GM19468 (cell line): Measurements from ENCODE around the gene ZDHHC12.

Experiments used
- ATAC-seq: cut with Tn5 transposase; IDR thresholded peaks from one replicate; pipeline ENCODE4 v1.9.1; 2021; ENCODE audit warnings: mild to moderate bottlenecking, moderate library complexity, moderate number of reproducible peaks; ENCODE audit not compliant: unreplicated experiment; ENCODE audit errors: extremely low read depth

The ZDHHC12 gene, protein sequence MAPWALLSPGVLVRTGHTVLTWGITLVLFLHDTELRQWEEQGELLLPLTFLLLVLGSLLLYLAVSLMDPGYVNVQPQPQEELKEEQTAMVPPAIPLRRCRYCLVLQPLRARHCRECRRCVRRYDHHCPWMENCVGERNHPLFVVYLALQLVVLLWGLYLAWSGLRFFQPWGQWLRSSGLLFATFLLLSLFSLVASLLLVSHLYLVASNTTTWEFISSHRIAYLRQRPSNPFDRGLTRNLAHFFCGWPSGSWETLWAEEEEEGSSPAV

DNA sequence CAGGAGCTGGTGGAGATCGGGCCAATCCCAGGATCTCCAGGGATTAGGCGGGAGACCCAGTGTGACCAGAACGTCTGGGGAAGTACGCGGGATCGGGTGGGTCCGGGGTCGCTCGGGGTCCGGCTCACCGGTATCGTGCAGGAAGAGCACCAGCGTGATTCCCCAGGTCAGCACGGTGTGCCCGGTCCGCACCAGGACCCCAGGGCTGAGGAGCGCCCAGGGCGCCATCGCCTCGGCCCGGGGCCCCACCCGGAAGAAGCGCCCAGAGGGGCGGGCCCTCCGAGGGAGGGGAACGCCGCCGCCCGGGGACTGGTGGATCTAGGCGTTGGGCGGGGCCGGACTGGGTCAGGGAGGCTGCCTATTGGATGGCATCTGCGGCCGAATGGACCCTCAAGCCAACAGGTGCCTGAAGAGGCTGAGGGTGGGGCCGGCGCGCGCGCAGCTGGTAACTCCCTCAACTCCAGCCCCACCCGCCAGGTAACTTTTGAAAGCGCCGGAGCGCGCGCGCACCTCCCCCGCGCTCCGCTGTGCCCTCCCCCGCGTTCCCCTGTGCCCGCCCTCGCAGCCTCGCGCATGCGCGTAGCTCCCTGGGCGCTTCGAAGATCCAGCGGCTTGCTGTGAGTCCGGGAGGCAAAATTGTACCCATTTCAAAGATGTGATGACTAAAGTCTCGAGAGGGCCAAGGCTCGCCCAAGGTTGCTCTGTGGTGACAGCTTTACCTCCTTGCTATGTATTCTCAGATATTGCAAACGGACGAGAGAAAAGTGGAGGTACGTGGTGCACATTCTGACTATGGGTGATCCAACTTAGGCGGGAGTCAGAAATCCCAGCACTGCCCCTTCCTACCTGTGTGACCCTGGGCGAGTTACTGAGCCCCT is at the start of gene ZDHHC12:
TSS of gene ZDHHC12 (minus strand) at position 262 of the 878 bp plus-strand sequence. CDS start at position 228, 34 bp downstream.
- peak; percentile 93 for ATAC-seq

DNA sequence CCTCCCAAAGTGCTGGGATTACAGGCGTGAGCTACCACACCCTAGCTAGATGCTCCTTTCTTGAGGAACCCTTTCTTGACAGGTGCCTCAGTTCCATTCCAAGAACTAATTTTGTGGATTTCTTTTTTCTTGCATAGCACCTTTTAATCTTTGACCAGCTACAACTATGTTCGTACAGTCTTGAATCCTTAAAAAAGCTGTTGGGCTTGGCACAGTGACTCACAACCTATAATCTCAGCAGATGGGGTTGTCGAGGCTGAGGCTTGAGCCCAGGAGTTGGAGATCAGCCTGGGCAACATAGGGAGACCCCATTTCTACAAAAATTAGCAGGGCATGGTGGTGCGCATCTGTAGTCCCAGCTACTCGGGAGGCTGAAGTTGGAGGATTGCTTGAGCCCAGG is 49.1 kb upstream of the ZDHHC12 start:
- no peak for ATAC-seq

DNA sequence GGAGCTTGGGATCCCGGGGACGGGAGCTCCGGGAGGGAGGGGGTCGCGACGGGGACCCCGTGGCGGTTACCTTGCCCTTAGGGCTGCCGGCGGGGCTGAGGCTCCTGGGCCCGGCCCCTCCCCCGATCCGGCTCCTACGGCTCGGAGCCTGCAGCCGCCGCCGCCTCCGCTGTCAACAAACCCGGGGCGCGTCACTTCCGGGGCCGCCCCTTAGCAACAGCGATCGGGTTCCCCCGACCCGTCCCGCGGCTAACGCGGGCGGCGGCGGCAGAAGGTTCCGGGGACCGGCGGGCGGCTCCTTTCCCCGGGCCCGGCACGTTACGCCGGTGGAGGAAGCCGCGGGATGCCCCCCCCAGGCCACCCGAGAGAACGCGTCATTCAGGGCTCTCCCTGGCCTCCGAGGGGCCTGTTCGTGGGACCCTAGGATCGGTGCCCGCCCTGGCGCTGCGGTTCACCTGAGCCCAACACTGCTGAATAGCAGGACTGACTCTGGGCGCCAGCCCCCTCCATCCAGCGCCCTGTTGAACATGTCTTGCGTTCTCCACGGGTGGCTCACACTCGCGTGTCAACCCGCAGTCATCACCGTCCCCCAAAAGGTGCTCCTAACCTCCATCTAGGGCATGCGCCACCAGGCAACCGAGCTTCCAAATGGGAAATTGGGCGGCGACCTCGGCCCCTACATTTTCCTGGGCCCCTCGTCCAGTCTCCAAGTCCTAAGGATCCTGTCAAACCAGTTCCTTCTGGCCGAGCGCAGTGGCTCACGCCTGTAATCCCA is 48.0 kb upstream of the ZDHHC12 start, which contains the start of gene ZER1:
TSS of gene ZER1 (minus strand) at position 183 of the 775 bp plus-strand sequence. CDS start 16,362 bp downstream, outside the sequence.
- ATAC-seq, result peak; percentile 65

DNA sequence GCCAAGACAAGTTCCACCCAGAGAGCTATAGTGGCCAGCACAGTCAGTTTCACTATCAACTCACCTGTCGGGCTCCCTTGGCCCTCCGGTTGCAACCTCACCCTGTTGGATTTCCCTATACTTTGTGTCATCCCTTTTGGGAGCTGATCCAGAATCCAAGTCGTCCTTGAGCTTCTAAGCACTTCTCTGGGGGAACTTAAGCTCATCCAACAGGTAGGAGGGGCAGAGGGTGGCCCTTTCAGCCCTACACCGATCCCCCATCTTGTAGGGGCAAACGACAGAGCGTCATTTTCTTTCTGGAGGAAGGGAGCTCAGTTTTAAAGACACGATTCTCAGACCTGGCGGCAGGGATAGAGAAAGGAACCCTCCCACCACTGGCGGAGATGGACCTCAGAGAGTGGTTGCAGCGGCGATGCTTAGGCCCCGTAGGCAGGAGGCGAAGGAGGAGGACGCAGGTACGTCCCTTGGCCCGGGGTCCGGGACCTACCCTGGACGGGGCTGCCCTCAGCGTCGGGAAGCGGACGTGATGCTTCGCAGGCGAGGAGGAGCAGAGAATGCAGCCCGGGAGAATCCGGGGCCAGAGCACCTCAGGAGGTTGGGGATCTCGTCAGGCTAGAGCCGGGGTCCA is 47.3 kb upstream of the ZDHHC12 start:
- ATAC-seq, result no peak

DNA sequence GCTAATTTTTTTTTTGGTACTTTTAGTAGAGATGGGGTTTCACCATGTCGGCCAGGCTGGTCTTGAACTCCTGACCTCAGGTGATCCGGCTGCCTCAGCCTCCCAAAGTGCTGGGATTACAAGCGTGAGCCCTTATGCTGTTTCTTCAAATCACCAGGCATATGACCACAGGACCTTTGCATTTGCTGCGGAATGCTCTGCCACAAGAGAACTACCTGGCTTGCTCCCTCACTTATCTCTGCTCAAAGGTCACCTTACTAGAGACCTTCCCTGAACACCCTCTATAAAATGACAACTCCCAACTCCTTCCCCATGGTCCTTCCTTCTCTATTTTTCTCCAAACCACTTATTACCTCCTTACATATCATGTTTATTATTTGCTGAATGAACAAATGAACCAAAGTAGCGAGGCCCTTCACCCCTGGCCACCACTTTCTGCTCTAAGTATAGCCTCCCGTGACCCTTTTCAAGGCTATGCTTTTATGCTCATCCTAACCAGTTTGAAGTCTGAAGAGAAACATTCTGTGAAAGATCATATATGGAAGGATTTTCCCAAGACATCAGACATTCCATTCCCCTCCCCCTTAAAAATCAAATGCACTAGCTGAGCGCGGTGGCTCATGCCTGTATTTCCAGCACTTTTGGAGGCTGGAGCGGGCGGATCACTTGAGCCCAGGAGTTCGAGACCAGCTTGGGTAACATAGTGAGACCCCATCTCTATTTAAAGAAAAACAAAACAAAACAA is 46.5 kb upstream of the ZDHHC12 start:
- ATAC-seq, result no peak

DNA sequence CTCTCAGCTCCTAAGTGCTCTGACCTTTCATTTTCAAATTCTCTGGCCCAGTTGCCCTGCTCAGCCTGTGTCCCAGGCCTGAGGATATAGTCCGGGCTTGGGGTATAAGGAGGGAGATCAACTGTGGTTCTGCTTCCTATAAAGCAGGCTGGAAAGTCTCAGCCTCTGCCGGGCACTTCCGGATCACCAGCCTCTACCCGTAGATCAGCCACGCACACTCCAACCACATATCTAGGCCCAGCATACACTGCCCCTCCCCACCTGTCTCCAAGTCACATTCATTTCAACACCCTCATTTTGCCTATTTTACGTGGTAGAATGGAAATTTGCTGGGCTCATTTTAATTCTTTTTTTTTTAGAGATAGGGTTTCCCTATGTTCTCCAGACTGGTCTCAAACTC is 44.7 kb upstream of the ZDHHC12 start:
- no peak for ATAC-seq

DNA sequence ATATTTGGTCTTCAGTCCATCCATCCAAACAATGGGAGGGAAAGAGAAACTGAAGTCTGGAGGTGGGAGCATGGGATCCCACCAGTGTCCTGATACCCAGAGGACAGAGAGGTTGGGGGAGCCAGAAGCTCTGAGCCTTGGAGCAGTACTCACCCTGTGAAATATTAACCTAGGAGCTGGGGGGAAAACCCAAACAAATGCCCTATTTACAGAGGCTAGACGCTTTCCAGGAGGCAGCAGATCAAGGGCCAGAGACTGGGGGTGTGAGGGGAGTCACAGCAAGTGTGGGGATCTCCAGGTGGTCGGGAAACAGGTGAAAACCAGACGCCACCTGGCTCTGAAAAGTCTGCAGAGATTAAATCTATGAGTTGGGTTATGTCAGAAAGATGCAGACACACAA is 41.6 kb upstream of the ZDHHC12 start:
- ATAC-seq, result no peak

DNA sequence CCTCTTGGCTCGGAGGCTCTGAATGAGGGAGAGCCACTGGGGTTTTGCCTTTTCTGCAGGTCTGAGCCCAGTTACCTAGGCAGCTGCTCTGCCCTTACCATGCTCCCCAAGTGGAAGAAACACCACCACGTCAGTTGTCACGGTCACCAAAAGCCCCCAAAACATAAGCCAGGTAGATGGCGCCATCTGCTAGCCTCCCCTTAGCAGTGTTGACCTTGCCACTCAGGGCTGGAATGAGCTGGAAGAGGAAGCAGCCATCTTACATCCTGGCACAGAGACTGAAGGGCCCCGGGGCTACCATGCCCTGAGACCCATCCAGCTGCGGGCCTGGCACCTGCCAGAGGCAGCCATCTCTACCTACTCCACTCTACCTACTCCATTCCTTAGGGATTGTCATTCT is 40.4 kb upstream of the ZDHHC12 start:
- no peak for ATAC-seq

DNA sequence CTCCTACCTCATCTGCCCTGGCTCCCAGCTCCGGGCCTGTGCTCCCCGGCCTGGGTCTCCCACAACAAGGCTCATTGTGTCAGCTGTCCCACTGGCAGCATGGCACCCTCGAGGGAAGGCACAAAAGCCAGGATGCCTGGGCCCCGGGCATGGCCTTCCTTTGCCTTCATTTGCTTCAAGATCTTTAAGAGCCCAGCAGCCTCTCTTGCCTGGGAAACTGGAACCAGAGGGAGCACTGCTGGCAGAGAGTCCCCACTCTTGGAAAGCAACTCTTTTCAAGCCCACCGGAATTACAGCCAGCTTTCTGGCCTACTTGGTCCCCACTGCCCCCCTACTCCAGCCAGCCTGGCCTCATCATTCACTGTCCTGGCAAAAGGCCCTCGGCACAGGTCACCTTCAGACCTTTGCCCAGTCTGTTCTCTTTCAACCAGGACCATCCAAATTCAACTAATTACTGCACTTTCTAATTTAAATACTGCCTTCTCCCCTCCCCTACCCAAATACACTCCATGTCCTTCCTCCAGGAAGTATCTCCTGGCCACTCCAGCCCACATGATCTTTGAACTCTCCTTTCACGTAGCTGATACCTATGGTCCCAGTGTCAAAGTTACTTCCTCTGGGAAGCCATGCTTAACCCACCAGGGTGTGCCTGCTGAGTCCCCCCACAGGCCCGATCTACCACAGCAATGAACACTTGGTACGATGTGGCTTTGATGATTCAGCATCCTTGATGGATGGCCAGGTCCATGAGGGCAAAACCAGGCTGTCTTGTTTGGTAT is 38.9 kb upstream of the ZDHHC12 start:
- no peak for ATAC-seq

DNA sequence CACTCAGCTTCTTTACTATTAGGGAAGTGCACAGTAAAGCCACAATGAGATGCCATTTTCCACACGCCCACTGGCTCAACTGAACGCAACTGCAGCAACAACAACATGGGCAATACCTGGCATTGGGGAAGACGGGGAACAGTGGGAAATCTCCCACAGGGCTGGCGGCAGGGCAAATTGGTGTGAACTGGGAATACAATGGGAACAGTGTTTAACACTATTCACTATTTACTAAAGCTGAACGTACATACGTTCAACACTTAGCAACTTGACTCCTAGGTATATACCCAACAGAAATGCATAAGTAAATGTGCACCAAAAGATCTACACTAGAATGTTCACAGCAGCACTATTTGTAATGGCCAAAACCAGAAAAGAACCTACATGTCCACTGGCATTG is 33.7 kb upstream of the ZDHHC12 start:
- no peak for ATAC-seq

DNA sequence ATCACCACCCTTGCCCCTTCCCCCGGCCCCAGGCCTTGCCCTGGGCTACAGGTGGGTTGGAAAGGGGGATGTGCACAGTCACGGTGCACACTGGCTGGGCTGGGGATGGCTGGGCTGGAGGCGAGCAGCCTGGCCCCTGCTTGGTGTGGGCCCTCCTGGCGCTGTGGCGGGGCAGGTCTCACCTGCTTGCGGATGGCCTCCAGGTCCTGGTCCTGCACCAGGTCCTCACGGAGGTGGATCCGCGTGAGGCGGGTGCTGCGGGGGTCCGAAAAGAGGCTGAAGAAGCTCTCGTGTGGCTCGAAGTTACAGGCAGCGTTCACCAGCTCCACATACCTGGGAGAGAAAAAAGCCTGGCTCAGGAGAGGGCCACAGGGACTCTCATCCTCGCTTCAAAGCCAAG is 29.7 kb upstream of the ZDHHC12 start:
- ATAC-seq, result no peak

DNA sequence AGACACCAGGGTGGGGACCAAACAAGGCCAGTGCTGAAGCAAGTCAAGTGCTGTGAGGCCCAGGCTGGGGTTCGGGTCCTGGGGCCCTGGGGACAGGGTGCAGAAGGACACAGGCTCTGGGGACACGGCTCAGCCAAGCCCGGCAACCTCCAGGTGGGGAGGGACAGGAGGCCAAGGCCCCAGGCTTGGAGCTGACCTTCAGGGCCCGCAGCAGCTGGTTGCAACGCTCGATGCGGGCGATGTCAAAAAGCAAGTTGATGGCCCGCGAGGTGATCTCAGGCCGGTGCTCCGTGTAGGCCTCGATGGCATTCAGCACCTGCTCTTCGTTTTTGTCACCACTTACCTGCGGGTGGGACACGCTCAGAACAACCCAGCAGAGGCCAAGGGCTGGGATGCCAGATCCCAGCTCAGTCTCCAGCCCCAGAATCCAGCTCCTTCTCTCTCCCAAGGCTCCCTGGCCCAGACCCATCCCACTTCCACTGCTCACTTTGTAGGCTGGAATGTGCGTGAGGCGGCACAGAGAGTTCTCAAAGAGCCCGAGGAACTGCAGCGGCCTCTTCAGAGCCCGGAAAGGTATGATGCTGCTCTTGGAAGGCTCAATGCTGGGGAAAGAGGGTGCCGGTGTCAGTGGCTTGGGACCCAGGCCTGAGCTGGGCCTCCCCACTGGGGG is 27.1 kb upstream of the ZDHHC12 start:
- ATAC-seq, result no peak

DNA sequence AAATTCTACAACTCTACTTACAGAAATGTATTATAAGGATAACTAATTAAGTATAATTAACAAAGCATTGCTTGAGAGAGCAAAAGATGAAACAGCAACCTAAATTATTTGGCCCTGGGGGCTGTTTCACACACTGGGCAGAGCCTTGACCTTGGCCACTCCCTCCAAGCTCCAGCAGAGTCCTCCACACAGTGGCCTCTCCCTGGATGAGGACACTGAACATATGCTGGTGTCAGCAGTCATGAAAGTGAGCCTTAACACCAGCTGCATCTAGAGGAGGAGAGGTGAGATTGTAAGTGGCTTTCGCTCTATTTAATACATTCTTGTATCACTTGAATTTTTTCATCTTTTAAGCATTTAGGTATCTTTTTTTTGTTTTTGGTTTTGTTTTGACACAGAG is 23.3 kb upstream of the ZDHHC12 start:
- no peak for ATAC-seq

DNA sequence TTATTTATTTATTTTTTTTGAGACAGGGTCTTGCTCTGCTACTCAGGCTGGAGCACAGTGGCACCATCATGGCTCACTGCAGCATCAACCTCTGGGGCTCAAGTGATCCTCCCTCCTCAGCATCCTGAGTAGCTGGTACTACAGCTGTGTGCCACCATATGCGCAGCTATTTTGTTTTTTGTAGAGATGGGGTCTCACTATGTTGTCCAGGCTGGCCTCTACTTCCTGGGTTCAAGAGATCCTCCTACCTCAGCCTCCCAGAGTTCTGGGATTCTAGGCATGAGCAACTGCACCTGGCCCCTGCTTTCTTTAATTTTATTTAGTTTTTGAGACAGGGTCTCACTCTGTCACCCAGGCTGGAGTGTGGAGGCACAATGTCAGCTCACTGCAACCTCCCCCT is 19.5 kb upstream of the ZDHHC12 start:
- no peak for ATAC-seq

DNA sequence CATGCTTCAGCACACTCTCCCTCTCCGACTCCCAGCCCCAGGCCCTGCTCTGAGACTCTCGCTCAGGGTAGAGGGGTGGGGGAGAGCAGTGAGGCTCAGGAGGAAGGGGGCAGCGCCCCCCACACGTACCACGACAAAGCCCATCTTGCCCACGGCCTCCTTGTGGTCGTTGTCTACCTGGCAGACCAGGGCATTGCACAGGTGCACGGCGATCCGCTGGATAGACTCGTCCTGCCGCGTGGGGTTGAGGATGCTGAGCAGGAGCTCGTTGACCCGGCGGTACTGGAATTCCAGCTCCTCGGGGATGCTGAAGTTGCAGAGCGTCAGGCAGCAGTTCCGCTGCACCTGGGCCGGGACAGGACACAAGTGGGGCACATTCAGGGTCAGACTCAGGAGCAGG is 18.5 kb upstream of the ZDHHC12 start:
- no peak for ATAC-seq

DNA sequence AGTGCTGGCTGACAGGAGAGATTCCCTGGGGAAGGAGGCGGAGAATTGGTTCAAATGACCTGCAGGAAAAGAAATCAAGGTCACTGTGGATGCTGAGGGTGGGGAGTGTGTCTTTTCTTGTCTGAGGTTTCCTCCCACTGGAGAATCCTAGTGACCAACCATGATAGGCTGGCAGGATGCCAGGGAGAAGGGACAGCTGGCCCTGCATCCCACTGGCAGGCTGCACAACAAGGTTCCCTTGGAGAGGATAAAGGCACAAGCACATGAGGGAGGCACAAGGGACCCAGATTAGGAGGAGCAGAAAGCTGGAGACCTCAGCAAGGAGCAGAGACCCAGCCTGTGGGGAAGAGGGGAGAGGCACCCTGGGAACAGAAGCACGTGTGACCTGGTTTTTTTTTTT is 11.4 kb upstream of the ZDHHC12 start:
- no peak for ATAC-seq

DNA sequence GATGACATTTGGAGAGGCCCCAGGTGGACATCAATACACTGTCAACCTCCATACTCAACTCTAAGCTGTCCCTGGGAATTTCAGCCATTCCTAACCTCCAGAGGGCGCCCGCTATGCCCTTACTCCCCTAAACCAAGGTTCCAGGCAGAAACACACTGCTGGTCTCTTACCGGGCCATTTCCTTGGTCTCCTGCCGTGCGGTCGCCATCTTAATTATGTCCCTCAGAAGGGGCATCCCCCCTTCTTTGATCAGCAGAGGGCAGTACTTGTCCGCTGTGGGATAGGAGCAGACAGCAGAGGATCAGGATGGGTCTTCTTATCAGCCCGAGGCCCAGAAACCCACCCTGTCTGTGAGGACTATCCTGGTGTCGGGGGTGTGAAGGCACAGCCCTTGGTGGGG is 9.3 kb upstream of the ZDHHC12 start:
- no peak for ATAC-seq

DNA sequence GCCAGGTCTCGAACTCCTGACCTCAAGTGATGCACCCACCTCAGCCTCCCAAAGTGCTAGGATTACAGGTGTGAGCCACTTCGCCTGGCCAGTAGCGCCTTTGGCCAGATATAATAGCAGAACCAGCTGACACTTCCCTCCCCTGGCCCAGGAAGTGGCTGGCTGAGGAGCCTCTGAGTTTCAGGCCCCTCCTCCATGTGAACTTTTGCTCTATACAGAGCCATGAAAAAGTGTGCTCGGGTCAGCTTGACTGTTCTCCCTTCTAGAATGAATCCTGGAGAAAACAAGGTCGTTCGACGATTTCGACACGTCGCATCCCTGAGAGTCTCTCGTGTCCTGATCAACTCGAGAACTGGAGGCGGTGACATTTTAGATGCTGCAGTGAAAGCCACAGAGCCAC is 8.6 kb upstream of the ZDHHC12 start:
- no peak for ATAC-seq
